ENCODE measurements around the gene HEPACAM2.

The HEPACAM2 gene

DNA sequence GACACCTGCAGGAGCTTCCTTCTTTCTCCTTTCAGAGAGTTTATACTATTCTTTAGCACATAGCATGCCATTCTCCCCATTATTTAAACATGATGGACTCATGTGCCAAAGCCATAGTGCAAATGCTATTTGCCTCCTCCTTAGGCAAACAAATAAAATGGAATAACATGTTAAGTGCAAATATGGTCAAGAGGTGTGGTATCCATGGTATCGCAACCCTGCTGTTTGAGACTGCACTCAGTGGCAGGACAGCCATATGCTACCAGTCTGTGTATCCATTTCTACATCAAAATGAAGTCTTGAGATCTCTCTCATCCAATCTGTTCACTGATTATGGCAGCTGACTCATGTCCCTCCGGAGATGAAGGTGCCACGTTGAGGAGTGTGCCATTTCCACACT is 22.8 kb downstream of the HEPACAM2 start:
- Histone ChIP-seq H3K27me3 (replicated peaks) (peaks cover 17% of the 10 kb centered on the region), H3K36me3 (replicated peaks) (no peaks in the 10 kb centered on the region), H3K4me3 (ENCODE audit: low read depth, low read length) (no peak overlapping the region), H3K27ac (no peak overlapping the region)
- in situ Hi-C loops (cut with HindIII; ENCODE audit: low pct_ligation_motif_present, low sequenced_read_pairs) = no loop called here
- no peak for DNase-seq
- TF ChIP-seq, protein P1, sequence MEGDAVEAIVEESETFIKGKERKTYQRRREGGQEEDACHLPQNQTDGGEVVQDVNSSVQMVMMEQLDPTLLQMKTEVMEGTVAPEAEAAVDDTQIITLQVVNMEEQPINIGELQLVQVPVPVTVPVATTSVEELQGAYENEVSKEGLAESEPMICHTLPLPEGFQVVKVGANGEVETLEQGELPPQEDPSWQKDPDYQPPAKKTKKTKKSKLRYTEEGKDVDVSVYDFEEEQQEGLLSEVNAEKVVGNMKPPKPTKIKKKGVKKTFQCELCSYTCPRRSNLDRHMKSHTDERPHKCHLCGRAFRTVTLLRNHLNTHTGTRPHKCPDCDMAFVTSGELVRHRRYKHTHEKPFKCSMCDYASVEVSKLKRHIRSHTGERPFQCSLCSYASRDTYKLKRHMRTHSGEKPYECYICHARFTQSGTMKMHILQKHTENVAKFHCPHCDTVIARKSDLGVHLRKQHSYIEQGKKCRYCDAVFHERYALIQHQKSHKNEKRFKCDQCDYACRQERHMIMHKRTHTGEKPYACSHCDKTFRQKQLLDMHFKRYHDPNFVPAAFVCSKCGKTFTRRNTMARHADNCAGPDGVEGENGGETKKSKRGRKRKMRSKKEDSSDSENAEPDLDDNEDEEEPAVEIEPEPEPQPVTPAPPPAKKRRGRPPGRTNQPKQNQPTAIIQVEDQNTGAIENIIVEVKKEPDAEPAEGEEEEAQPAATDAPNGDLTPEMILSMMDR (IDR thresholded peaks at IDR 0.05; ENCODE audit: low read depth, low read length, missing control alignments) = no peak

DNA sequence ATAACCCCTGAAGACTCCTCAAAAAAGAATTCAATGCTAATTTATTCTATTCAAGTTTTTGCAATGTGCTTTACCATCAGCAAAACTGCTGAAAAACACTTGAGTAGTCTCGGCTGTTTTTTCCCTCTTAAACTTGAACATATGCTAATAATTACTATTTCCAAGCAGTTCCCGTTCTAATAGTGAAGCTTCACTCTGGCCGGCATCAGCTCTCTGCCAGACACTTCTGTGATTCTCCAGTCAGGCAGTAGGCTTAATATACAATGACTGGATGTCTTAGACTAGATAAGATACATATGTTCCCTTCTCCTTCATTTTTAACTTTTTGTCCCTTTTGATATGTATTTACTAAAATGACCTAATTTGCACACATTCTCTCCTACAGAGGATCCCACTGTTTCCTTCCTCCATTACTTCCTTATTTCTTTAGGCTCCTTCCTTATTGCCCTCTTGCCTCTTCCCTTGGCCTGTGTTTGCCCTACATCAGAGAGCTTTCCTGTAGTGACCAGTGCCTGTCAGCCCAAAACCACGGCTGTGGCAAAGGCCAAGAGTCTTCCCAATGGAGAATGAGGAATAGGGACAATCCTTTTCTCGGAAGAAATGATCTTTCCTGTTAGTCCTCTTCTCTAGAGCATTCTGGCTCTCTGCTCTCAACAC is 23.5 kb downstream of the HEPACAM2 start:
- H3K27me3 ChIP-seq (replicated peaks) = peaks cover 17% of the 10 kb centered on the region
- in situ Hi-C loops (cut with HindIII; ENCODE audit: low pct_ligation_motif_present, low sequenced_read_pairs) = no loop called here
- TF ChIP-seq, protein P1 (IDR thresholded peaks at IDR 0.05; ENCODE audit: low read depth, low read length, missing control alignments) = no peak

DNA sequence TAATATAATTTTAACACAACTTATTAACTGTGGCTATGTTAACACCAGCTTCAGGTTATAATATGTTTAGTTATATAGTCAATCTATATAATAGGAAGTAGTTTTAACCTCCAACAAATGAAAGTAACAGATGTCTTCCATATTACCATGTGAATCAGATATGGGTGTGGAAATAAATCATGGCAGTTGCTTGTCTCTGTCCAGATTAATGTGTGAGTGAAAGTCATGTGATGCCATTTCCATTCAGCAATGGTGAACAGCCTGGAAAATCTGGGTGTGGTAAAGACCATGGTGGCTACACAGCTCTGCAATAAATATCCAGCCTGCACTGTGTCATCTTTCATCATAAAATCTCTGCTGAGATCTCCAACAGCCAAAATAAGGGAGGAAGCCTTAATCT is 27.8 kb downstream of the HEPACAM2 start:
- no peak overlapping the region for H3K27ac ChIP-seq
- in situ Hi-C loops (cut with HindIII; ENCODE audit: low pct_ligation_motif_present, low sequenced_read_pairs) = no loop called here
- peaks cover 9% of the 10 kb centered on the region for H3K27me3 ChIP-seq (replicated peaks)
- DNase-seq = no peak
- no peaks in the 10 kb centered on the region for H3K36me3 ChIP-seq (replicated peaks)
- no peak overlapping the region for H3K4me3 ChIP-seq (ENCODE audit: low read depth, low read length)
- TF ChIP-seq, protein P1 (IDR thresholded peaks at IDR 0.05; ENCODE audit: low read depth, low read length, missing control alignments) = no peak

More for the DNA sequence above, 23.5 kb downstream of the HEPACAM2 start:
- DNase-seq = no peak
- Histone ChIP-seq H3K4me3 (ENCODE audit: low read depth, low read length) (no peak overlapping the region), H3K36me3 (replicated peaks) (no peaks in the 10 kb centered on the region), H3K27ac (no peak overlapping the region)

DNA sequence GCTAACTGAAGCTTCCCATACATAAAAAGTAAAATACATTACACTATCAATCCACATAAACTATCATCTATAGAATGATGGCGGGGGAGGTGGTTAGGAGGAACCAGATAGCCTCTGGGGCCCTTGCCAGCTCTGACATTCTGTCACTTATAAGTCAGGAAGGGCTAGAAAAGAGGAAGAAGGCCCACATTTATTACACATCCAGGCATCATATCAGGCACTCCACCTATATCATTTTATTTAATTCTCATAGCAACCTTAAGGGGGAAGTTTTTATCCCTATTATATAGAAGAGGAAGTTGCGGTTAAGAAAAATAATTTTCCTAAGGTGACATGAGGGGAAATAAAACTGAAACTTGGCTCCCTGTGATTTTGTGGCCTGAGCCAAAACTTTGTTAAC is 29.9 kb downstream of the HEPACAM2 start:
- Histone ChIP-seq H3K4me3 (ENCODE audit: low read depth, low read length) (no peak overlapping the region), H3K36me3 (replicated peaks) (no peaks in the 10 kb centered on the region), H3K27ac (no peak overlapping the region), H3K27me3 (replicated peaks) (peaks cover 11% of the 10 kb centered on the region)
- TF ChIP-seq, protein P1 (IDR thresholded peaks at IDR 0.05; ENCODE audit: low read depth, low read length, missing control alignments) = no peak
- in situ Hi-C loops (cut with HindIII; ENCODE audit: low pct_ligation_motif_present, low sequenced_read_pairs) = no loop called here
- DNase-seq = no peak

DNA sequence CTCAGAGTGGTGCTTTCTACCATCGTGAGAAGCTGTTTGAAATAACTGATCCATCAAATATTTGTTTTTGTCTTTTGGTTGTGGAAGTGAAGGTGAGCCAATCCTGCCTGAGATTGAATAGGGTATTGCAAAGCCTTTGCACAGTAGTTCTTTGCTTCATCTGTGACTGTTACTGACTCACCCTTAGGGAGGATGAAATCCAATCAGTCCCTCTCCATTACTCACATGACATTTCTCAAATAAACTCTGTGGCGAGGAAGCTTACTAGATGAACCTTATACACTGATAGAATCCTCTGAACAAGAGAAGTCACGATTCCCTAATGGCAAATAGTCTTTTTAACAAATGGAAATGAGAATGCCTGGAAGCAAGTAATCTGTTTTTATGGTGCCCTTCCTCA is 31.9 kb downstream of the HEPACAM2 start:
- Histone ChIP-seq H3K36me3 (replicated peaks) (no peaks in the 10 kb centered on the region), H3K27ac (no peak overlapping the region), H3K27me3 (replicated peaks) (peaks cover 20% of the 10 kb centered on the region), H3K4me3 (ENCODE audit: low read depth, low read length) (no peak overlapping the region)
- in situ Hi-C loops (cut with HindIII; ENCODE audit: low pct_ligation_motif_present, low sequenced_read_pairs) = no loop called here
- TF ChIP-seq, protein P1 (IDR thresholded peaks at IDR 0.05; ENCODE audit: low read depth, low read length, missing control alignments) = no peak
- peak; percentile 4 for DNase-seq

Data from brain microvascular endothelial cell (primary cell).